Measurements from ENCODE around the gene VPS26C. TPM values are rescaled to one million over a fixed set of nuclear protein-coding genes. Genes with fewer than 3 reads are reported as not detected.
"Not testable (repeated sequence)": the region's sequence is repeated elsewhere in the genome, so short reads cannot be mapped to it uniquely, and the experiment has no call there.

Gene VPS26C
- total RNA-seq = 46.8 TPM

GRCh38 chr21:37267269-37268185, at the start of gene VPS26C:
VPS26C (minus strand) TSS chr21:37267334; CDS start chr21:37267294, 40 bp downstream.
- peak; percentile 97 for DNase-seq

DNA sequence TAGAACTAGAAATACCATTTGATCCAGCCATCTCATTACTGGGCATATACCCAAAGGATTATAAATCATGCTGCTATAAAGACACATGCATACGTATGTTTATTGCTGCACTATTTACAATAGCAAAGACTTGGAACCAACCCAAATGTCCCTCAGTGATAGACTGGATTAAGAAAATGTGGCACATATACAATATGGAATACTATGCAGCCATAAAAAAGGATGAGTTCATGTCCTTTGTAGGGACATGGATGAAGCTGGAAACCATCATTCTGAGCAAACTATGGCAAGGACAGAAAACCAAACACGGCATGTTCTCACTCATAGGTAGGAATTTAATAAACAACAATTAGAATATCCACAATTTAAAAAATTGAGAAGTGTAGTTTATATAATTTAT, 48.9 kb upstream of the VPS26C start:
- DNase-seq = not testable (repeated sequence)

DNA sequence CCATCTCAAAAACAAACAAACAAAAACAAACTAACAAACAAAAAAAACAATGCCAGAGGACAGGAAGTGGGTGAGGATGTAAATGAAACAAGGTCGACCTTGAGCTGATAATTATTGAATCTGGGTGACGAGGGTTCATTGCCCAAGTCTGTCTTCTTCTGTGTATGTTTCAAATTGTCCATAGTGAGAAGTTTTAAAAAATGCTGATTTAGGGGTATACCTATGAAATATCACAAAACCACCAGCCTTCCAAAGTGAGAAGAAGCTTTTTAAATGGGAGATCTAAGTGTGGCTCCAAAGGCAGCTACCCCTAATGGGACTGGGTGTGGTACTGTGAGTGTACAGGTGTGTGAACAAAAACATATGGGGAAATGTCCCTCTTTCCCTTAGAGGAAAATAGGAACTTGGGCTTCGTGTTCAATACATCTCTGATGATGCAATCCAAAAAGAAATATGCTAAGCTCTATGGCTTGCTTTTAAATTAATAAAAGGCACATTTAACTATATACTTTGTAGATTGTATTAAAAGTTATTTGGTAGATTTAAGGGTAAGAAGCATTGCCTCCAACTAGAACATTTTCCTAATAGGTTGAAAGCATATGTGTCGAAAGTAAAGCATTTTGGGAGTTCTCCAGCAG, 33.1 kb upstream of the VPS26C start:
- no peak for DNase-seq

DNA sequence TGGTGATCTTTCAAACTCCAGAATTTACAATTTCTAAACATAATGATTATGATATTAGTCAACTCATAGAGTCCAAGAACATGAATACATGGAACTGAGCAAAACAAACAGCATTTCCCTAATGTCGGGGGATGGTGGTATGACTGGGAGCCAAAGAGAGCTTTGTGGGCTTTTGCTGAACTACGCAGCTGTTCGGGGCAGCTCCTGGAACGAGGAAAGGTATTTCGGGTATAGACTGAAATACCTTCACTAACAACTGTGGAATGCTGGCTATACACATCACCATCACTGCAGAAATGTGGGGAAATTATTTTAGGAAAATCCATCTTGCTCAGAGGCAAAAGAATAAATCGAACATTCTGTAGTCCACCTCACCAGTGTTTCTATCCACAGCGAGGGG, 30.2 kb upstream of the VPS26C start:
- DNase-seq = no peak

- DNase-seq = no peak
Observed at GRCh38 chr21:37294679-37295078, 27.5 kb upstream of the VPS26C start.

DNA sequence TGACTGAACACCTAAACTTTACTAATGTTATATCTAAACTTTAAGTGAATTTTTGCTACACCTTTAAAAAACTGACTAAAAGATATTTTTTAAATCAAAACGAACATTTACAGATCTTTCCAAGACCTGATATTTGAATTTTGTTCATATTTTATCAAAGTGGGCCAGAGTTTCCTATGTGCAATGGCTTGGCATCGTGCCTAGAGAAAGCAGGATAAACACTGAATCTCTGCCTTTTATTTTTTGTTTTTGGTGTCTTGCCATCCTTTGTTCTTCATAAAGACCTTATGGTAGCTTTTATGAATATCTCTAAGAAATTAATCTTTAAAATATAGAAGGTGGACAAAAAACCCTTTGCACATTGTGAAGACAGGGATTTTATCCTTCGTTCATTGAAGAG, 25.8 kb upstream of the VPS26C start:
- no peak for DNase-seq

DNA sequence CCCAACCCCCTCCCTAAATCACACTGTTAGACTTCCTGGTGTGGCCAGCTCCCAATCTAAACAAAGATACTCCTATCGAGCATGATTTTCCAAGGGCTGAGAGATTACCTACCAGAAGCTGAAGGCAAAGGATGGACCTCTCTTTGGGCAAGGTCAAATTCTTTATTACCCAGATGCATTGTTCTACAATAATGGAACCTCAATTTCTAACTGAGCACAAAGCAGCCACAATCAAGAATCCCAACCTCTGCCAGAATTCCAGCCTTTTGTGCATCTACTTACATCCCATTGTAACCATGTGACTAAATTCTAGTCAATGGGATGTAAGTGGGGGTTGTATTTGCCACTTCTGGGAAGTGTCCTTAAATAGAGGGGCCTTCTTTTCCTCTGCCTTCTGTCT, 24.9 kb upstream of the VPS26C start:
- DNase-seq = no peak

DNA sequence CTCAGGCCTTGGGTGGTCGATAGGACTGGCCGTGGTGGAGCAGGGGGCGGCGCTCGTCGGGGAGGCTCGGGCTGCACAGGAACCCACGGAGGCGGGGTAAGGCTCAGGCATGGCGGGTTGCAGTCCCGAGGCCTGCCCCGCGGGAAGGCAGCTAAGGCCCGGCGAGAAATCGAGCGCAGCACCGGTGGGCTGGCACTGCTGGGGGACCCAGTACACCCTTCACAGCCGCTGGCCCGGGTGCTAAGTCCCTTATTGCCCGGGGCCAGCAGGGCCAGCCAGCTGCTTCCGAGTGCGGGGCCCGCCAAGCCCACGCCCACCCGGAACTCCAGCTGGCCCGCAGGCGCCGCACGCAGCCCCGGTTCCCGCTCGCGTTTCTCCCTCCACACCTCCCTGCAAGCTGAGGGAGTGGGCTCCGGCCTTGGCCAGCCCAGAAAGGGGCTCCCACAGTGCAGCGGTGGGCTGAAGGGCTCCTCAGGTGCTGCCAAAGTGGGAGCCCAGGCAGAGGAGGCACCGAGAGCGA, 16.1 kb upstream of the VPS26C start:
- DNase-seq = not testable (repeated sequence)

GRCh38 chr21:37282602-37283001, 15.5 kb upstream of the VPS26C start:
- not testable (repeated sequence) for DNase-seq

- DNase-seq = no peak
Observed at GRCh38 chr21:37281993-37282392, 14.9 kb upstream of the VPS26C start.

GRCh38 chr21:37281579-37281978, 14.4 kb upstream of the VPS26C start:
- no peak for DNase-seq

GRCh38 chr21:37279271-37279670, 12.1 kb upstream of the VPS26C start:
- not testable (repeated sequence) for DNase-seq

DNA sequence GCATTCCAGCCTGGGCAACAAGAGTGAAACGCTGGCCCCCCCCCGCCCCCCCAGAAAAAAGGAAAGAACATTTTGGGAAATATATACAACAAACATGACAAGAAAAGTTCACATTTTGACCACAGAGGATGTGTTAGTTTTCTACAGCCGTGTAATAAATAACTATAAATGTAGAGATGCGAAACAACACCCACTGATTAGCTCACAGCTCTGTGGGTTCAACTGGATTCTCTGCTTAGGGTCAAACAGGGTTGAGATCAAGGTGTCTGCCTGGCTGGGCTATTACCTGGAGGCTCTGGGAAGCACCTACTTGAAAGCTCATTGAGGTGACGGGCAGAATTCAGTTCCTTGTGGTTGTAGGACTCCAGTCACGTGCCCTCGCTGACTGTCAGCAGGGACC, 11.1 kb upstream of the VPS26C start:
- no peak for DNase-seq

- DNase-seq = no peak
Observed at GRCh38 chr21:37276377-37276776, 9.2 kb upstream of the VPS26C start.

DNA sequence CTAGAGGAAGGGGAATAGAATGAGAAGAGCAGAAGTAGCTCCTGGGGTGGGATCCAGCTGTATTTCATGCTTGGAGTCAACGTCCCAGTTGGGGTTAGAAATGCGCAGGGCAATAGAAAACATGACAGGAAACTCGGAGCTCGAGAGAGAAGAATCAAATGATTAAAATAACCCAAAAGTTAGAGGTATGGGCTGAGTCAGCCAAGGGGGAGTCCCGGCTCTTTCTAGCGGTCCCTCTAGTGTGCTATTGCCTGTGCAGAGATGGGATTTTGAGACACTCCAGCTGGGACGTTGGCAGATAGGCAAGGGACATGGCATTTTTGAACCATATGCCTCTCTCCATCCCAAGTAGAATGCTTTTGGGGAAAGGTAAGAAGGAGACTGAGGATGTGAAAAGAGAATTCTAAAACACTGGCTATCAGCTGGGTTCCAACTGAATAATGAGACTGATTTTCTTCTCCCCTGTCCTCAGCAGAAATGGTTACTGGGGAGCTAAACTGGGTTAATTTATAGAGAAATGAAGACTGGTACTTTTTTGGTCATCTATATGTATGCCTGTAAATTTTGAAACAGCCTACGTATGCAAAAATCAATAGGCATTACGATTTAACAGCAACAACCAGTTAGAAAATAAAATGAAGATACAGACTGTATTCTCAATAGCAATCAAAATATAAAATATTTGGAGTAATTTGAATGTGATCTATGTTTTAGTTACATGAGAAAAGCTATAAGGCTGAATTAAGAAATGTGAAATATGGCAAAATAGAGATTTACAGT, 7.0 kb upstream of the VPS26C start:
- DNase-seq = no peak

GRCh38 chr21:37273440-37273839, 6.3 kb upstream of the VPS26C start:
- DNase-seq = no peak

GRCh38 chr21:37272897-37273296, 5.8 kb upstream of the VPS26C start:
- DNase-seq = no peak

- no peak for DNase-seq
Observed at GRCh38 chr21:37270576-37271365, 3.6 kb upstream of the VPS26C start.

DNA sequence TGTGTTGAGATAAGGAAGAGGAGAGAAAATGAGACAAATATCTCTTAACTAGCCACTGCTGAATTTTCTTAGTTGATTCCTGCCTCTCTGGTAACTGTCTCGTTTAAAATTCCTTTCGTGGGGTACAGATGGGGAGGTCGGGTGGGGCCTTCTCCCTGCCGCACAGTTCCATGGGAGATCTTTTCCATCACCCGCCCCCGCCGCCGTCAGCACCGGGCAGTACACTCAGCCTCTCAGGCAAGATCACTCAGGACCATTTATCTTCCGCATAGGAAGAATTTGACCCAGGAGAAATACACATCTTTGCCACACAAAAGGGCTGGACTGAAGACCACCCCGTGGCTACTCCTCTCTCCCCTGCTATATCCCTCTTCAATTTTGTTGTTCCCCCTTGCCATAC, 2.3 kb upstream of the VPS26C start:
- DNase-seq = no peak

DNA sequence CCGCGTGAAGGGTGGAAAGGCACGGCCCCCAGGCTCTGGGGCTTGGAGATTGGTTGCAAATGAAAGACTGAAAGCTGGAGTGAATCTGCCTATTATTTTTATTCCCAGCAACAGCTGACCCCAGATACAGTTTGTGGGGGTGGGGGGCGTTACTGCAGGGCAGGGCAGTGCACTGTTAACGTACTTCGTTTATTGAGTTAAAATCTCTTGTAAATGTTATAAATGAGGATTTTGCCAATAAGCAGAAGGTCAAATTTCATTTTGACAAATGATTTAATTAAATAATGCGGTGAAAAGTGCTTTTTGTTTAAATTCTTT, 1.0 kb upstream of the VPS26C start:
- DNase-seq = no peak

DNA sequence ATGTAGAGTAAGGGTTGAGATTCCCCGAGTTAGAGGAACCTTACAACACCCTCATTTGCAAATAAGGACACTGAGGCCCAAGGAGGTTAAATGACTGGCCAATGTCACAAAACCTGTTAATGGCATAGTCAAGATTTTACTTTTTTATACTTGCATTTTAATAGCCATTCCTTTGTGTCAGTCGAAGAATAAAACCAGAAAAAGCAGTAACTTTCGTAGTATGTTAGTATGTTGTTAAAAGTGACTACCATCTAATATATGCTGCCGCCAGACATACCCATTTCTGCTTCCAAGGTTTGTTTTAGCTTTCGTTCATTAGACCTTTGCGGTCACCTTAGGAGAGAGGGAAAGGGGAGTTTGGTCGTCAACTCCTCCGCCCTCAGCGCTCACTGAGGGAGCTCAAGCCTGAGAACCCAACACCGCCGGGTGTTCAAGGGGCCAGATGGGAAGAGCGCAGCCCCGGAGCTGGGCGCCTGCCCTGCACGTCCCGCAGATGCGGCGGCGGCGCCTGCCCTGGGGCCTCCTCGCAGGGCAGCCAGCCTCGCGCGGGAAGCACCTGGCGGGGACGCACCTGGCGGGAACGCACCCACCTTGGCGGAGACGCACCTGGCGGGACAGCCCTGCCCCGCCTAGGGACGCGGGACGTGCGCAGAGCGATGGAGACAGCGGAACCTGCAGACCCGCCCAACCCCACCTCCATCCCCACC, 466 bp downstream of the VPS26C start:
- peak; percentile 22 for DNase-seq

Data from occipital lobe (tissue), 2 donors.